ENCODE measurements around the gene MREG. TPM values are rescaled to one million over a fixed set of nuclear protein-coding genes. Genes with fewer than 3 reads are reported as not detected.

The MREG gene
- total and polyA plus RNA-seq, 2 experiments from 2014 or later = 19.4 to 25.3 TPM

DNA sequence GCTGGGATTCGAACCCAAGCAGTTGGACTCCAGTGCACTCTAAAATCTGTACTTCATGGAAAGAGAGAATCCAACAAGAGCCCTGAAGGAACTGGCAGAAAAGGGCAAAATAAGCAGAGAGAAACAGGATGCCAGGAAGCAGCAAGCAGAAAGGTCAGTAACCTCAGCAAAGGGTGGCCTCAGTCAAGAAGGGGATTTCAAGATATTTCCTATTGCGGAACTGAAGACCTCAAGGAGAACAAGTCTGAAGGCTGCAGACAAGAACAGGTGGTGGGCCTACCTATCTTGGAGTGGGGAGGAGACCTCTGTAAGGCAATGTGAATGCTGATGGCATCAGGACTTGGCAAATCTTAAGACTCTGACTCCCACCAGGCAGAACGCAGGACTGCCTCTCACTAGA, 20.1 kb upstream of the MREG start:
- no peaks in the 10 kb centered on the region for H3K9me3 Mint-ChIP-seq
- Histone ChIP-seq H3K36me3 (ENCODE audit: insufficient read depth) (no peaks in the 10 kb centered on the region), H3K9me2 (ENCODE audit: insufficient read depth) (no peaks in the 10 kb centered on the region), H3K27me3 (ENCODE audit: insufficient read depth) (no peaks in the 10 kb centered on the region), H2AFZ (no peak overlapping the region), H3K4me2 (no peak overlapping the region), H3K4me3 (no peak overlapping the region), H3K79me2 (replicated peaks; ENCODE audit: insufficient read depth) (no peaks in the 10 kb centered on the region), H3F3A (replicated peaks; ENCODE audit: low read depth) (no peaks in the 10 kb centered on the region; the same call in 1 of the 2 replicates), H3K27ac (ENCODE audit: low read depth) (no peak overlapping the region), H3K4me1 (ENCODE audit: insufficient read depth) (no peaks in the 10 kb centered on the region), H4K20me1 (replicated peaks; ENCODE audit: insufficient read depth) (no peaks in the 10 kb centered on the region)
- no peak for ATAC-seq
- DNase-seq (ENCODE audit: low spot score) = no peak
- peaks cover 2% of the 10 kb centered on the region; the same call in 1 of the 3 replicates for H3K4me1 Mint-ChIP-seq
- peaks cover 12% of the 10 kb centered on the region for H3K36me3 Mint-ChIP-seq (ENCODE audit: low read depth)
- H3K27me3 Mint-ChIP-seq (ENCODE audit: insufficient read depth, low read depth, poor library complexity) = peaks cover 6% of the 10 kb centered on the region
- H3K27ac Mint-ChIP-seq = no peak overlapping the region
- no peak overlapping the region for H3K4me3 Mint-ChIP-seq
- no peak for TF ChIP-seq EZH2phosphoT487 (IDR thresholded peaks at IDR 0.05; ENCODE audit: unreplicated experiment)
- TF ChIP-seq NANOG (IDR thresholded peaks at IDR 0.05; ENCODE audit: borderline replicate concordance) = no peak
- no peak for TF ChIP-seq JUNB (IDR thresholded peaks at IDR 0.05; ENCODE audit: unreplicated experiment)
- TF ChIP-seq, protein P1, sequence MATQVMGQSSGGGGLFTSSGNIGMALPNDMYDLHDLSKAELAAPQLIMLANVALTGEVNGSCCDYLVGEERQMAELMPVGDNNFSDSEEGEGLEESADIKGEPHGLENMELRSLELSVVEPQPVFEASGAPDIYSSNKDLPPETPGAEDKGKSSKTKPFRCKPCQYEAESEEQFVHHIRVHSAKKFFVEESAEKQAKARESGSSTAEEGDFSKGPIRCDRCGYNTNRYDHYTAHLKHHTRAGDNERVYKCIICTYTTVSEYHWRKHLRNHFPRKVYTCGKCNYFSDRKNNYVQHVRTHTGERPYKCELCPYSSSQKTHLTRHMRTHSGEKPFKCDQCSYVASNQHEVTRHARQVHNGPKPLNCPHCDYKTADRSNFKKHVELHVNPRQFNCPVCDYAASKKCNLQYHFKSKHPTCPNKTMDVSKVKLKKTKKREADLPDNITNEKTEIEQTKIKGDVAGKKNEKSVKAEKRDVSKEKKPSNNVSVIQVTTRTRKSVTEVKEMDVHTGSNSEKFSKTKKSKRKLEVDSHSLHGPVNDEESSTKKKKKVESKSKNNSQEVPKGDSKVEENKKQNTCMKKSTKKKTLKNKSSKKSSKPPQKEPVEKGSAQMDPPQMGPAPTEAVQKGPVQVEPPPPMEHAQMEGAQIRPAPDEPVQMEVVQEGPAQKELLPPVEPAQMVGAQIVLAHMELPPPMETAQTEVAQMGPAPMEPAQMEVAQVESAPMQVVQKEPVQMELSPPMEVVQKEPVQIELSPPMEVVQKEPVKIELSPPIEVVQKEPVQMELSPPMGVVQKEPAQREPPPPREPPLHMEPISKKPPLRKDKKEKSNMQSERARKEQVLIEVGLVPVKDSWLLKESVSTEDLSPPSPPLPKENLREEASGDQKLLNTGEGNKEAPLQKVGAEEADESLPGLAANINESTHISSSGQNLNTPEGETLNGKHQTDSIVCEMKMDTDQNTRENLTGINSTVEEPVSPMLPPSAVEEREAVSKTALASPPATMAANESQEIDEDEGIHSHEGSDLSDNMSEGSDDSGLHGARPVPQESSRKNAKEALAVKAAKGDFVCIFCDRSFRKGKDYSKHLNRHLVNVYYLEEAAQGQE (IDR thresholded peaks at IDR 0.05; ENCODE audit: unreplicated experiment) = no peak
- no peak for TF ChIP-seq ETS1 (IDR thresholded peaks at IDR 0.05)
- TF ChIP-seq STAT1 (IDR thresholded peaks at IDR 0.05; ENCODE audit: unreplicated experiment) = no peak
- TF ChIP-seq CTCF (conservative IDR thresholded peaks at IDR 0.05; ENCODE audit: low read depth in 2 of 2) = no peak
- TF ChIP-seq ZNF114 (CRISPR knock-in tag; IDR thresholded peaks at IDR 0.05) = no peak
- TF ChIP-seq ZNF331 (CRISPR knock-in tag; IDR thresholded peaks at IDR 0.05; ENCODE audit: low read depth) = no peak
- TF ChIP-seq POLR2AphosphoS5 (IDR thresholded peaks at IDR 0.05; ENCODE audit: low read depth) = no peak
- no peak for TF ChIP-seq EZH2 (IDR thresholded peaks at IDR 0.05; ENCODE audit: low read depth, unreplicated experiment)
- no peak for TF ChIP-seq CREB1 (CRISPR knock-in tag; IDR thresholded peaks at IDR 0.05; ENCODE audit: low read depth)
- TF ChIP-seq, protein P2, sequence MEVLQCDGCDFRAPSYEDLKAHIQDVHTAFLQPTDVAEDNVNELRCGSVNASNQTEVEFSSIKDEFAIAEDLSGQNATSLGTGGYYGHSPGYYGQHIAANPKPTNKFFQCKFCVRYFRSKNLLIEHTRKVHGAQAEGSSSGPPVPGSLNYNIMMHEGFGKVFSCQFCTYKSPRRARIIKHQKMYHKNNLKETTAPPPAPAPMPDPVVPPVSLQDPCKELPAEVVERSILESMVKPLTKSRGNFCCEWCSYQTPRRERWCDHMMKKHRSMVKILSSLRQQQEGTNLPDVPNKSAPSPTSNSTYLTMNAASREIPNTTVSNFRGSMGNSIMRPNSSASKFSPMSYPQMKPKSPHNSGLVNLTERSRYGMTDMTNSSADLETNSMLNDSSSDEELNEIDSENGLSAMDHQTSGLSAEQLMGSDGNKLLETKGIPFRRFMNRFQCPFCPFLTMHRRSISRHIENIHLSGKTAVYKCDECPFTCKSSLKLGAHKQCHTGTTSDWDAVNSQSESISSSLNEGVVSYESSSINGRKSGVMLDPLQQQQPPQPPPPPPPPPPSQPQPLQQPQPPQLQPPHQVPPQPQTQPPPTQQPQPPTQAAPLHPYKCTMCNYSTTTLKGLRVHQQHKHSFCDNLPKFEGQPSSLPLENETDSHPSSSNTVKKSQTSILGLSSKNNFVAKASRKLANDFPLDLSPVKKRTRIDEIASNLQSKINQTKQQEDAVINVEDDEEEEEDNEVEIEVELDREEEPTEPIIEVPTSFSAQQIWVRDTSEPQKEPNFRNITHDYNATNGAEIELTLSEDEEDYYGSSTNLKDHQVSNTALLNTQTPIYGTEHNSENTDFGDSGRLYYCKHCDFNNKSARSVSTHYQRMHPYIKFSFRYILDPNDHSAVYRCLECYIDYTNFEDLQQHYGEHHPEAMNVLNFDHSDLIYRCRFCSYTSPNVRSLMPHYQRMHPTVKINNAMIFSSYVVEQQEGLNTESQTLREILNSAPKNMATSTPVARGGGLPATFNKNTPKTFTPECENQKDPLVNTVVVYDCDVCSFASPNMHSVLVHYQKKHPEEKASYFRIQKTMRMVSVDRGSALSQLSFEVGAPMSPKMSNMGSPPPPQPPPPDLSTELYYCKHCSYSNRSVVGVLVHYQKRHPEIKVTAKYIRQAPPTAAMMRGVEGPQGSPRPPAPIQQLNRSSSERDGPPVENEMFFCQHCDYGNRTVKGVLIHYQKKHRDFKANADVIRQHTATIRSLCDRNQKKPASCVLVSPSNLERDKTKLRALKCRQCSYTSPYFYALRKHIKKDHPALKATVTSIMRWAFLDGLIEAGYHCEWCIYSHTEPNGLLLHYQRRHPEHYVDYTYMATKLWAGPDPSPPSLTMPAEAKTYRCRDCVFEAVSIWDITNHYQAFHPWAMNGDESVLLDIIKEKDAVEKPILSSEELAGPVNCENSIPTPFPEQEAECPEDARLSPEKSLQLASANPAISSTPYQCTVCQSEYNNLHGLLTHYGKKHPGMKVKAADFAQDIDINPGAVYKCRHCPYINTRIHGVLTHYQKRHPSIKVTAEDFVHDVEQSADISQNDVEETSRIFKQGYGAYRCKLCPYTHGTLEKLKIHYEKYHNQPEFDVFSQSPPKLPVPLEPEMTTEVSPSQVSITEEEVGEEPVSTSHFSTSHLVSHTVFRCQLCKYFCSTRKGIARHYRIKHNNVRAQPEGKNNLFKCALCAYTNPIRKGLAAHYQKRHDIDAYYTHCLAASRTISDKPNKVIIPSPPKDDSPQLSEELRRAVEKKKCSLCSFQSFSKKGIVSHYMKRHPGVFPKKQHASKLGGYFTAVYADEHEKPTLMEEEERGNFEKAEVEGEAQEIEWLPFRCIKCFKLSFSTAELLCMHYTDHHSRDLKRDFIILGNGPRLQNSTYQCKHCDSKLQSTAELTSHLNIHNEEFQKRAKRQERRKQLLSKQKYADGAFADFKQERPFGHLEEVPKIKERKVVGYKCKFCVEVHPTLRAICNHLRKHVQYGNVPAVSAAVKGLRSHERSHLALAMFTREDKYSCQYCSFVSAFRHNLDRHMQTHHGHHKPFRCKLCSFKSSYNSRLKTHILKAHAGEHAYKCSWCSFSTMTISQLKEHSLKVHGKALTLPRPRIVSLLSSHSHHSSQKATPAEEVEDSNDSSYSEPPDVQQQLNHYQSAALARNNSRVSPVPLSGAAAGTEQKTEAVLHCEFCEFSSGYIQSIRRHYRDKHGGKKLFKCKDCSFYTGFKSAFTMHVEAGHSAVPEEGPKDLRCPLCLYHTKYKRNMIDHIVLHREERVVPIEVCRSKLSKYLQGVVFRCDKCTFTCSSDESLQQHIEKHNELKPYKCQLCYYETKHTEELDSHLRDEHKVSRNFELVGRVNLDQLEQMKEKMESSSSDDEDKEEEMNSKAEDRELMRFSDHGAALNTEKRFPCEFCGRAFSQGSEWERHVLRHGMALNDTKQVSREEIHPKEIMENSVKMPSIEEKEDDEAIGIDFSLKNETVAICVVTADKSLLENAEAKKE (CRISPR knock-in tag; IDR thresholded peaks at IDR 0.05) = no peak

Data from GM23338 (cell line).